Thyroid gland (tissue), 4 donors: Measurements from ENCODE around the gene OTOG.

Source experiments
- CTCF ChIP-seq, 6 experiments: fragments of 200-600 bp in 3 of 6; fragments of 450-650 bp in 3 of 6; sonication (generic) in 3 of 6; IDR thresholded peaks; one replicate each; pipeline ENCODE4 v1.5.1; 2016 to 2019; ENCODE audit warnings: antibody characterized with exemption in 6 of 6, mild to moderate bottlenecking in 2 of 6, inconsistent platforms in 1 of 6, moderate library complexity in 1 of 6
- POLR2A ChIP-seq, 2 donors: fragments of 450-650 bp; IDR thresholded peaks; one replicate each; pipeline ENCODE4 v1.6.1; 2017; ENCODE audit warnings: antibody characterized with exemption in 2 of 2, mild to moderate bottlenecking in 2 of 2, moderate library complexity in 1 of 2

GRCh38 chr11:17642980-17643379, 95.9 kb downstream of the OTOG start:
- TF ChIP-seq POLR2A (IDR thresholded peaks at IDR 0.05), result no peak
- TF ChIP-seq CTCF (IDR thresholded peaks at IDR 0.05), result no peak
